SH-SY5Y (cell line): Measurements from ENCODE around the gene NCLN.

ENCODE experiments used
- GATA2 ChIP-seq: IDR thresholded peaks from 2 replicates; pipeline ENCODE4 v1.6.1; 2011; ENCODE audit warnings: mild to moderate bottlenecking, low read depth, low read length
- GATA3 ChIP-seq: IDR thresholded peaks from 2 replicates; pipeline ENCODE4 v1.6.1; 2011; ENCODE audit warnings: low read depth, mild to moderate bottlenecking, low read length, moderate library complexity

Gene NCLN

DNA sequence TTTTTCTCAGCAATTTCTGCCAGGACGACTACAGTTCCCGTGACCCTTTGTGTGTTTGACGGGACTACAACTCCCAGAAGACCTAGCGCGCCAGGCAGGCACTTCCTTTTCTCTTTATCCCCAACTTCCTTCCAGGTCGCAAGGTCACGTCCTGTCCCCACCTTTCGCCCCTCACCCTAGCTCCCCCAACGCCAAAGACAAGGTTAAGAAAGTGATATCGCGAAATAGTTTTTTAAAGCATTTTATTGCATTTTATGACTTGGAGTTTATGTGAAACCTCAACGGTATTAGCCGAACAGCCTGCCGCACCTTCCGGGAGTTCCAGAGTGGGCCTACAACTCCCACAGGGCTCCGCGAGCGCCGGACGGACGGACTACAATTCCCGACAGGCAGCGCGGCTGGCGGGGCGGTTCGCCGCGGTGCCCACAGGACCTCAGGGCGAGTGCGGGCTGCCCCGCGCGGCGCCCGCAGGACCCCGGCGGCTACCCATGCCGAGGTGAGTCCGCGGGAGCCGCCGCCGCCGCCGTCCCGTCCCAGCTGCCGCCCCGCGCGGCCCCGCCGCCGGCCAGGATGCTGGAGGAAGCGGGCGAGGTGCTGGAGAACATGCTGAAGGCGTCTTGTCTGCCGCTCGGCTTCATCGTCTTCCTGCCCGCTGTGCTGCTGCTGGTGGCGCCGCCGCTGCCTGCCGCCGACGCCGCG, at the start of gene NCLN:
Gene NCLN (plus strand): TSS at position 470 of the 699 bp plus-strand sequence. CDS start 101 bp downstream, at position 571.
- TF ChIP-seq GATA3 (no peak), GATA2 (no peak)

DNA sequence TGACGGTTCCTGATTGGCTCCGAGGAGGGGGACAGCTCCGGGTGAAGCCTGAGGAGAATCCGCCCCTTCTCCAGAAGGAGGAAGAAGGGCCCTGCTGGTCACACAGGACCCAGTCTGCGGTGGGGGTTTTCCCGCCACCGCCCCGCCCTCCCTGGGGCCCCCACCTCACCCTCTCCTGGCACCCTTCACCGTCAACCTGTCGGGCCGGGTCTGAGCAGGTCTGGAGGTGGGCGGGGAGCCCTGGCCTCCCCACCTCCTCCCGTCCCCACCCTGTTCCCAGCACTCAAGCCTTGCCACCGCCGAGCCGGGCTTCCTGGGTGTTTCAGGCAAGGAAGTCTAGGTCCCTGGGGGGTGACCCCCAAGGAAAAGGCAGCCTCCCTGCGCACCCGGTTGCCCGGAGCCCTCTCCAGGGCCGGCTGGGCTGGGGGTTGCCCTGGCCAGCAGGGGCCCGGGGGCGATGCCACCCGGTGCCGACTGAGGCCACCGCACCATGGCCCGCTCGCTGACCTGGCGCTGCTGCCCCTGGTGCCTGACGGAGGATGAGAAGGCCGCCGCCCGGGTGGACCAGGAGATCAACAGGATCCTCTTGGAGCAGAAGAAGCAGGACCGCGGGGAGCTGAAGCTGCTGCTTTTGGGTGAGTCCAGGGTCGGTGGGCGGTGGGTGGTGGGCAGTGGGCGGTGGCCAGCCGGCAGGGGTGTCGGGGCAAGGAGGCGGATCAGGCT, 49.6 kb upstream of the NCLN start, which contains the start of gene GNA15:
Gene GNA15 (plus strand): TSS at position 73 of the 723 bp plus-strand sequence. CDS start 418 bp downstream, at position 491.
- no peak for TF ChIP-seq GATA2
- TF ChIP-seq GATA3 = no peak

GRCh38 chr19:3136684-3137055, 49.1 kb upstream of the NCLN start:
- TF ChIP-seq GATA3 (no peak), GATA2 (no peak)

- TF ChIP-seq GATA3 (no peak), GATA2 (no peak)
Observed at GRCh38 chr19:3137119-3137518, 48.6 kb upstream of the NCLN start.

DNA sequence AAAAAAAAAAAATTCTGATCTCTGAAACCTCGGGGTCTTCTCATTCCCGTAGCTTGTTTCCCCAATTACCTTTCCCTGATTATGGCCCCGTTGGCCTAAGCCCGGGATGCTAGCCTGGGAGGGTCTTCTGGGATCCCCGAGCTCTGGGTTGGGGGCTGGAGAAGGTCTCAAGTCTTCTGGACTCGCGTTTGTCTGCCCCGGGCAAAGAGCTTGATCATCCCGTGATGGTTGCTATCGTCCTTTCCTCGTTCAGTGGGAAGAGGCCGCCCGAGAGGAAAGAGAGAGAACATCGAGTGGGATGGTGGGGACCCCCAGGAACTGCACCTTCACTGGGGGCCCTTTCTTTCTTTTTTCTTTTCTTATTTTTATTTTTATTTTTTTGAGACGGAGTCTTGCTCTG, 47.5 kb upstream of the NCLN start:
- no peak for TF ChIP-seq GATA2
- no peak for TF ChIP-seq GATA3

GRCh38 chr19:3140667-3141038, 45.1 kb upstream of the NCLN start:
- no peak for TF ChIP-seq GATA2
- TF ChIP-seq GATA3 = no peak

DNA sequence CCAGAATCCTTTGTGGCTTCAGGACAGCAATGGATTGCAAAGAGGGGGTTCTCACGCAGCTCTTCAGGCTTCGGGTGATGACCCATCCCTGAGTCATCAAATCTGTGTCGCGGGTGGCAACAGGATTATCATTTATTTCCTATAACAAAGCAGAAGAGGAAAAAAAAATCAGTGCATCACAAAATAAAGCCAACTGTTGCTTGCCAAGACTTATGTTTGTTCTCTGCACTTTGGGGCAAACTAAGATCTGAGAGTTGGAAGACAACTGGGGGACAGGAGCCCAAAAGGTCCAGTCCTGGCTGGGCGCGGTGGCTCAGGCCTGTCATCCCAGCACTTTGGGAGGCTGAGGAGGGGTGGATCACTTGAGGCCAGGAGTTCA, 43.4 kb upstream of the NCLN start:
- no peak for TF ChIP-seq GATA3
- TF ChIP-seq GATA2 = no peak

DNA sequence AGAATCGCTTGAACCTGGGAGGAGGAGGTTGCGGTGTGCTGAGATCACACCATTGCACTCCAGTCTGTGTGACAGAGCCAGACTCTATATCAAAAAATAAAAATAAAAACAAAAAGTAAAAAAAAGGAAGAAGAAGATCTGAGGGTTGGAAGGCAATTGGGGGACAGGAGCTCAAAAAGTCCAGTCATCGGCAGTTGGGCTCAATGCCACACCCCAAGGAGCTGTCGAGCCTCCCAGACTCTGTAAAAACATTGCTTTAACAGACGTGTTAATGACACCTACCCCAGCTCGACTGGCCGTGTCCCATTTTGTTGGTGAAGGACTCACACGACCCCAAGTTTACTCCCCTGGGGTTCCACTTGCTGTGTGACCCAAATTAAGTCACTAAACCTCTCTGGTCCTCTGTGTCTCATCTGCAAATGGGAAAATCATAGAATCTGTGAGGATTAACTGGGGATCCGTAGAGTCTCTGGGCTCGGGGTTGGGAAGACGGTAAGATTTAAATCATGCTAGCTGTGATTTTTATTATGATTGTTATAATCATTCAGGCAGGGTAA, 42.9 kb upstream of the NCLN start:
- no peak for TF ChIP-seq GATA2
- no peak for TF ChIP-seq GATA3

- TF ChIP-seq GATA2 = no peak
- no peak for TF ChIP-seq GATA3
Observed at GRCh38 chr19:3145909-3146676, 39.6 kb upstream of the NCLN start.

- TF ChIP-seq GATA3 (no peak), GATA2 (no peak)
Observed at GRCh38 chr19:3146677-3147100, 39.0 kb upstream of the NCLN start.

- no peak for TF ChIP-seq GATA3
- no peak for TF ChIP-seq GATA2
Observed at GRCh38 chr19:3148503-3148902, 37.2 kb upstream of the NCLN start.

- TF ChIP-seq GATA3 (no peak), GATA2 (no peak)
Observed at GRCh38 chr19:3149089-3149488, 36.6 kb upstream of the NCLN start.

DNA sequence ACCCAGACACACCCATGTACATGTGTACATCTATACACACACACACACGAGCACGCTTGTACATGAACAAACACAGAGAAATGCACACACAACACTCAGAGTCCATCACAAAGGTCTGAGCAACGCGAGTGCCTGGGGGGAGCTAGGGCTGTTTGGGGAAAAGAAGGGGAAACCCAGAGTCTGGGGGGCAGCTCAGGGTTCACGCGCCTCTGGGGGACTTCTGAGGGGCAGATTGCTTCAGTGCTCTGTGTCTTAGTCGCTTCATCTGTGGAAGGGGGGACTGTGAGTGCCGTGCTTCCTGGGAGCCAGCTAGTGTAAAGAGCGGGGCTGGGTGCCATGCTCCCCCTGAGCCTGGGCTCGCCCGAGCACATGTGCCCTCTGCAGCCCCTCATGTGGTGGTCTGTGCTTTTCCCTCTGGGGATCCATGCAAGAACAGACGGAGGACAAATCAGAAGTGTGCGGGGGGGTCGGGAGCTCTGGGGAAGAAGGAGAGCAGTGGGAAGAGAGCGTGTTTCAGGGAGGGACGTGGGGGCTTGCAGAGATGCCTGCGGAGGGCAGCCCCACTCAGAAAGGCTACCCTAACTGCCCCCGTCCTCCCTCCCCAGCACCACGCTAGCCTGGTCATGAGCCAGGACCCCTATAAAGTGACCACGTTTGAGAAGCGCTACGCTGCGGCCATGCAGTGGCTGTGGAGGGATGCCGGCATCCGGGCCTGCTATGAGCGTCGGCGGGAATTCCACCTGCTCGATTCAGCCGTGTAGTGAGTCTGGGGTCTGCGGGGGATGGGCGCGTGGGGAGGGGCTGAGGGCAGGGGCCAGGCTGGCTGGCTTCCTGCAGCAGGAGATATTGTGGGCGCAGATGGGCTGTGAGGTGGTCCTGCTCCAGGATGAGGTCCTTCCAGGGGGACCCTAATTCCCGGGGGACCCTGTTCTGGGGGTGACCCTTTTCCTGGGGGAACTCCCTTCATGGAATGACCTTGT, 35.9 kb upstream of the NCLN start:
- TF ChIP-seq GATA2 = no peak
- no peak for TF ChIP-seq GATA3
